HG03520 (cell line): Measurements from ENCODE around the gene ACP1.
A peak's percentile ranks its signal among the peaks of the same experiment; 100 is the strongest.
"Not testable (repeated sequence)": the region's sequence is repeated elsewhere in the genome, so short reads cannot be mapped to it uniquely, and the experiment has no call there.

Experiments
- ATAC-seq: cut with Tn5 transposase; IDR thresholded peaks from one replicate; pipeline ENCODE4 v1.9.1; 2021; ENCODE audit warnings: mild to moderate bottlenecking, moderate library complexity; ENCODE audit not compliant: unreplicated experiment

Gene ACP1

DNA sequence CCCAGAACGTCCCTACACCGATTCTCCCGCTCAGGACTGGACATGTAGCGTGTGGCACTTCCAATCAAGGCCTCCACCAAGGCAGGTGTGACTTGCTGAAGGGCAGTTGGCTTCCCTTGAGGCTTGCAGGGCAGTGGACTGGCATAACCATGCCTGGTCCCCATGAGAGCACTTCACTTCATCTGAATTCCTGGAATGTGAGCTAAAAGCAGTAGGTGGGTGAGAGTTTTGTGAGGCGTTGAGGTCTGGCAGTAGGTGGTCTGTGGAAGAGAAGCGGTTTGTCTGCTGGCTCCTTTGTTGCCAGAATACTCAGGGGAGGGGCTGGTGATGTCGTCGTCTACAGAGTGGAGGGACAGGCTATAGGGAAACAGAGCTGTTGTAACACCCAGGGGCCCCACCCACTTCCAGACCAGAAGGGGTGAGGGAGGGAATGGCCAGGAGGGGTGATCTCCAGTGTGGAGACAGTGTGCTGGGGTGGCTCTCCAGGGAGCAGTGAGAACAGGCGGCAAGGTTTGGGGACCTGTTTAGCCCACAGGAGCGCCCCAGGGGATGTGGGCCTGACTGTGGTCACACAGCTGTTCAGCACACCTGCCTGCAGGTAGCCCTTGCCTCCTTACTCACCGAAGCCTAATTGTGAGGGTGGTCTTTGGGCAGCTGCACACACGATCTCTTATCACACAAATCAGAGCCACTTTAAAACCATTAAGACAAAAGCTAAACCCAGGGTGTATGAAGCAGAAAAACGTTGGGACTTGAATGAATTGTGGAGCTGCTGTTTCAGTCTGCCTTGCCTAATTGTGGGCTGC lies 44.6 kb downstream of the ACP1 start:
- no peak for ATAC-seq

GRCh38 chr2:309954-310510 lies 45.3 kb downstream of the ACP1 start:
- no peak for ATAC-seq

DNA sequence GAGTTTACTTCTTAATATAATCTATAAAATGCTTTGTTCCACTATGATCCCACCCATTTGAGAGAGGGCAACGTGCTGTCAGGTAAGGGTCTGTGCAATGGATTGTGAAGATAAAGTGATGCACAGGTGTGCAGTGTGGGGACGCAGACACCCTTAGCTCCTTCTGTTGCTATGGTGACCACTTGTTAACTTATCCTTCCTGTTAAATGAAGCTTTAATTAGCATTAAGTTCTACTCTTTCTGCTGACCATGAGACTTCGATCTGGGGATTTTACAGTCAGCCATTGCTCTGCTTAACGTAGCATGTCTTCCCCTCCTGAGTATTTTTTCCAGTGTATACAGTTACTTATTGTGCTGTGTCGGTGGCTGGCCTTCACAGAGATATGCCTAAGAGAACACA lies 46.2 kb downstream of the ACP1 start:
- ATAC-seq, result no peak

DNA sequence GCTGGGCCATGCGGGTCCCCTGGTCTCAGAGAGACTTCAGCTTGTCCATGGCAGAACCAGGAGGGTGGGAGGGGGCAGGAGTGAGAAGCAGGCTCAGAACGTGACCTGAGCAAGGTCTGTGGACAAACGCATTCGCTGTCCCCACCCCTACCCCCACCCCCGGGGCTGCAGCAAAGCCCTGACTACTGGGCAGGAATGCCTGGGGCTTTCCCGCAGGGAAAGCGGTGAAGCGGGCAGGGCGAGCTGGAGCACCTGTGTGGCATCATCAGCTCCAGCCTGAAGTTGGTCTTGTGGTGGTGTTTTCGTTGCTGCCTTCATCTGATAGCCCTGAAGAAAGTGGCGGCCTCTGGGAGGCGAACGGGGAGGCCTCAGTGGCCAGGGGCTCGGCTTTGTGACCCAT lies 49.2 kb downstream of the ACP1 start:
- ATAC-seq, result no peak

DNA sequence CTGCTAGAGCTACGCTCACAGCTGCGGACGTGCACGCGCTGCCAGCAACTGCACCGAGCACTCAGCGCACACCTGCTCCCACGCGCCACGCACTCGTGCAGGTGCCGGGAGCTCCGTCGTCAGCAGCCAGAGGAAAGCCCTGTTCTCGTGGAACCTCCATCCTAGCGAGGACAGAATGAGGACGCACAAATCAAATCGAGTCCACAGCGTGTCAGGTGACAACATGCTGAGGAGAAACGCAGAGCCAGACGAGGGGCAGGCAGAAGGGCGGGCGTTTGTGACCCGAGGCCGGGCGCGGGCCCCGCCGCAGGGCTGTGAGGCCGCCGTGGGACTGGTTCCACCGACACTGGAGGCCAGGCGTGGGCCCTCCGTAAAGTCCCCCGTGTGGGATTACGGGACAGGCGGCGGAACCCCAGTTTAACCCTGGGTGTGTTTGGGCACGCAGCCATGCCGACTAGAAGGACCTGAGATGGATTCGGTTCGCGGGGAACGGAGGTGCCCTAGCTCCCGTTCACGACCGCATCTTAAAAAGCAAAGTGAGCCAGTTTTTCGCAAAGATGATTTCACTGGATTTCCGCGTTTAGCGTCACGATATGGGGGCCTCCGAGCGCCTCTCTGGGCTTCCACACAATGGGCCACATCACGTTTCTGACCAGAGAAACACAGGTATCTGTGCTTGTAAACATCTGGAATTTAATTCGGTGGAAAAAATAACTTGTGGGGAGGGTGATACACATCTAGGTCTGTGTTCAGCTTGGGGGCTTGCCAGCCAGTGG lies 50.0 kb downstream of the ACP1 start:
- no peak for ATAC-seq

DNA sequence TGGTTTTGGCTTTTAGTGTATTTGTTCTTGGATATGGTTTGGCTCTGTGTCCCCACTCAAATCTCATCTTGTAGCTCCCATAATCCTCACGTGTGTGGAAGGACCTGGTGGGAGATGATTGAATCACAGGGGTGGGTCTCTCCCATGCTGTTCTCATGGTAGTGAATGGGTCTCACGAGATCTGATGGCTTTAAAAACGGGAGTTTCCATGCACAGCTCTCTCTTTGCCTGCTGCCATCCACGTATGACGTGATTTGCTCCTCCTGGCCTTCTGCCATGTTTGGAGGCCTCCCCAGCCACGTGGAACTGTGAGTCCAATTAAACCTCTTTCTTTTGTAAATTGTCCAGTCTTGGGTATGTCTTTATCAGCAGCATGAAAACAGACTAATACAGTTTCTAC lies 51.2 kb downstream of the ACP1 start:
- not testable (repeated sequence) for ATAC-seq

DNA sequence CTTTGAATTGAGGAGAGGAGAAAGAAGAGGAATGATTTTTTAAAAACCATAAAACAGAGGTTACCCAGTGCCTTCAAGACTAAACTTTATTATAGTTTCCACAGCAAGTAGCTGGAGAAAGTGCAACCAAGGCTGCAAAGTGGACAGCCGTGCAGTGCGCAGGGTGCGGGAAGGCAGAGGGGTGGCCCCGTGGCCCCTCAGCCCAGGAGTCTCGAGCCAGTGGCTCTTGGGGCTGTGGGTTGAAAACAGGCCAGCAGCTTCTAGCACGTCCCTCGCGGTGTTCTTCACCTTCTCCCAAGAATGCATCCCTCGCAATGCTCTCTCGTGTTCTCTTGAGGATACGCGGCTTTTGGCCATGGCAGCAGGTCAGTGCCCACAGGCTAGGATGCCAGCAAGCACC lies 51.6 kb downstream of the ACP1 start:
- ATAC-seq, result no peak

DNA sequence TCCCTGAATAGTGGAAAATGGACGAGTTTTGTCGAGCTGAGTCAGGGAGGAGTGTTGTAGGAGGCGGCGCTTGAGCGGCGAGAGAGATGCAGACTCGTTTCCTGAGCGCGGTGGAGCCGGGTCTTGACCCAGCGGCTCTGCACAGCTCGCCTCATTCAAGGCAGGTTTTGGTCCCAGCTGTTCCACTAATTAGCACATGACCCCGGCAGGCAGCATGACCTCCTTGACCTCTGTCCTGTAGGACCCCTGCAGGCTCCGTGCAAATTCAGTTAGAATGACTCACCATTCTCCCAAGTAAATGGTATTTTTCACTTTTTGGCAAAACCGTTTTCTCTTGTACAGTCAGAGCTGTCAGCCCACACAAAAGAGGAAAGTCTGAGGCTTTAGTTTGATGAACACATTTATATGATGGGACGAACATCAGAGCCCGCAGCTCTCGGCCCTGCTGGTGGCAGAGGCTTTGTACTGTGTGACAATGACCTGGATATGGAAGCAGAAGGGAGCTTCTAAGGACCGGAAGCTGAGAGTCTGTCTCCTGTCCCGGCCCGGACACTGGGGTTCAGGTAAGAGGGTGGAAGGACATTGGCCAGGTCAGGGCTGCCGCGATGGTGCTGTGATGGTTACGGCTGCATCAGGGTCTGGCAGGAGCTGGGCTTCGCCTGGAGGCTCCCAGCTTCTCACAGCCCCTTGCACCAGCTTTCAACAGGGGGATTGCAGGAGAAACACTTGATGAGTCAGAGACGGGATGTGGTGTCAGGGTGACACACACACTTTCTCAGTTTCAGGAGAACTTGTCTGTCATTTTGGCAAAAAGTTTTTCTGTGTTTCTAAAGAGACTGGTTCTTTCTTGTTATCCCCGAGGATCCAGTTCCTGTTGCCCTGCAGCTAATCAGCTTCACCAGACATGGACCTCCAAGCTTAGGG lies 53.0 kb downstream of the ACP1 start:
- ATAC-seq, result peak; percentile 46

DNA sequence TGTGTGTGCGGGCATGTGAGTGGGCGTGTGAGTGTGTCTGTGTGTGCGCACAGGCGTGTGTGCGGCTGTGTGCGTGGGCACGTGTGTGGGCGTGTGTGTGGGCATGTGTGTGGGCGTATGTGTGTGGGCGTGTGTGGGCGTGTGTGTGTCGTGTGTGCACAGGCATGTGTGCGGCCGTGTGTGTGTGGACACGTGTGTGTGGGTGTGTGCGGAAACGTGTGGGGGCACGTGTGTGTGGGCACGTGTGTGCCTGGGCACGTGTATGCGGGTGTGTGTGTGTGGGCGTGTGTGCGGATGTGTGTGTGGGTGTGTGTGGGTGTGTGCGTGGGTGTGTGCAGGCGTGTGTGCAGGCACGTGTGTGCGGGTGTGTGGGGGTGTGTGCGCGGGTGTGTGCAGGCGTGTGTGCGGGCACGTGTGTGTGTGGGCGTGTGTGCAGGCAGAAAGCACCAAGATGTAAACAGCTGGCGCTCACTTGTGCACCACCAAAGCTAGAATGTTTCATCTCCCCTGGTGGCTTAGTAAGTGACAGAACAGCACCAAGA lies 54.4 kb downstream of the ACP1 start:
- no peak for ATAC-seq

DNA sequence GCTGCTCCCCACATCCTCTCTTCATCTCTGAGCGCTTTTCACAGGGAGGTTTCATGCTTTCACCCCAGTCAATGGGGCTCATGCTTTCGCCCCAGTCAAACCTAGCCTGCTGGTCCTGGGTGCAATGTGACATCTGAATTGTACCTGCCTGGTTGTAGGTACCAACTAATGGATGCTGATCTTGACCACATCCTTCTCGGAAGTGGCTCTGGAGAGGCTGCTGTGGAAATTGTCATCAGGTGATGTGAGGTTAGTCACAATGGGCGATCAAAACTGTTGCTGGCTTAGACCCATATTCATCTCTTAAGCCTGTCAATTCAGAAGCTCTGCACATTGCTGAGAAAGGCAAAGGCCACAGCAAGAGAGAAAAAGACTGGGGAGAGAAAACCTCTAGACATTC lies 55.8 kb downstream of the ACP1 start:
- no peak for ATAC-seq

- ATAC-seq, result no peak
Observed at GRCh38 chr2:322326-322725, 57.6 kb downstream of the ACP1 start.

- no peak for ATAC-seq
Observed at GRCh38 chr2:323035-323434, 58.3 kb downstream of the ACP1 start.
